Neural cell (in vitro differentiated cells): Measurements from ENCODE around the gene RPP30. TPM values are rescaled to one million over a fixed set of nuclear protein-coding genes. Genes with fewer than 3 reads are reported as not detected.
"Not testable (repeated sequence)": the region's sequence is repeated elsewhere in the genome, so short reads cannot be mapped to it uniquely, and the experiment has no call there.

ENCODE experiments used
- H2AFZ ChIP-seq: fragments of 200-600, 300-800 bp; sonication (generic), shearing (Covaris generic); 2 replicates; pipeline ENCODE4 v1.6.0; 2014; ENCODE audit warnings: low read depth, mild to moderate bottlenecking, antibody characterized with exemption, low read length, moderate library complexity
- H3F3A ChIP-seq: fragments of 200-600 bp; shearing (Covaris generic); 2 replicates; pipeline ENCODE4 v1.6.1; 2016; ENCODE audit warnings: mild to moderate bottlenecking, moderate library complexity, mixed read lengths, antibody characterized with exemption, low read length; ENCODE audit not compliant: insufficient read depth, poor library complexity, severe bottlenecking
- H3K27ac ChIP-seq: fragments of 200-600, 300-800 bp; sonication (generic), shearing (Covaris generic); 2 replicates; pipeline ENCODE4 v1.5.1; 2014; ENCODE audit warnings: mild to moderate bottlenecking, low read length, moderate library complexity
- H3K27me3 ChIP-seq: fragments of 300-800, 200-600 bp; sonication (generic), shearing (Covaris generic); 2 replicates; pipeline ENCODE4 v1.6.0; 2014; ENCODE audit warnings: mild to moderate bottlenecking, low read depth, low read length, moderate library complexity; ENCODE audit not compliant: insufficient read depth
- H3K36me3 ChIP-seq: fragments of 300-800, 200-600 bp; sonication (generic), shearing (Covaris generic); 2 replicates; pipeline ENCODE4 v1.5.1; 2014; ENCODE audit warnings: mild to moderate bottlenecking, antibody characterized with exemption, low read length, moderate library complexity; ENCODE audit not compliant: insufficient read depth
- H3K4me2 ChIP-seq: fragments of 300-800, 200-600 bp; sonication (generic), shearing (Covaris generic); 2 replicates; pipeline ENCODE4 v1.6.0; 2014; ENCODE audit warnings: mild to moderate bottlenecking, low read length
- H3K4me3 ChIP-seq: fragments of 300-800, 200-600 bp; sonication (generic), shearing (Covaris generic); 2 replicates; pipeline ENCODE4 v1.5.1; 2014; ENCODE audit warnings: mild to moderate bottlenecking, low read length, moderate library complexity
- H3K79me2 ChIP-seq: fragments of 200-600 bp; shearing (Covaris generic); replicated peaks from 2 replicates; pipeline ENCODE4 v1.6.0; 2014; ENCODE audit warnings: mild to moderate bottlenecking, low read length, moderate library complexity; ENCODE audit not compliant: insufficient read depth
- H3K9ac ChIP-seq: fragments of 300-800, 200-600 bp; sonication (generic), shearing (Covaris generic); 2 replicates; pipeline ENCODE4 v1.6.1; 2016; ENCODE audit warnings: mild to moderate bottlenecking, low read length, mixed read lengths
- H3K9me2 ChIP-seq: fragments of 200-600 bp; shearing (Covaris generic); 2 replicates; pipeline ENCODE4 v1.6.1; 2016; ENCODE audit warnings: mild to moderate bottlenecking, low read length, mixed read lengths; ENCODE audit not compliant: insufficient read depth
- H3K9me3 ChIP-seq: fragments of 200-600, 300-800 bp; sonication (generic), shearing (Covaris generic); 2 replicates; pipeline ENCODE4 v1.6.1; 2016; ENCODE audit warnings: mild to moderate bottlenecking, mixed run types, low read length, moderate library complexity, mixed read lengths
- H4K20me1 ChIP-seq: fragments of 200-600 bp; shearing (Covaris generic); 2 replicates; pipeline ENCODE4 v1.6.1; 2016; ENCODE audit warnings: mild to moderate bottlenecking, mixed run types; ENCODE audit not compliant: insufficient read depth
- CTCF ChIP-seq: fragments of 450-650 bp; IDR thresholded peaks from 2 replicates; pipeline ENCODE4 v1.5.1; 2014; ENCODE audit warnings: antibody characterized with exemption, mild to moderate bottlenecking, moderate library complexity; ENCODE audit not compliant: poor library complexity, severe bottlenecking
- EP300 ChIP-seq: fragments of 450-650 bp; conservative IDR thresholded peaks from 2 replicates; pipeline ENCODE4 v1.6.1; 2014; ENCODE audit warnings: antibody characterized with exemption, mild to moderate bottlenecking, moderate library complexity; ENCODE audit not compliant: poor library complexity, severe bottlenecking
- EZH2 ChIP-seq: fragments of 200-600, 300-800 bp; shearing (Covaris generic), sonication (generic); IDR thresholded peaks from 2 replicates; pipeline ENCODE4 v1.6.1; 2014; ENCODE audit warnings: antibody characterized with exemption, low read length, borderline replicate concordance, mild to moderate bottlenecking; ENCODE audit not compliant: insufficient read depth, poor library complexity, severe bottlenecking
- MXI1 ChIP-seq: fragments of 450-650 bp; conservative IDR thresholded peaks from 2 replicates; pipeline ENCODE4 v1.6.1; 2014; ENCODE audit warnings: antibody characterized with exemption, mild to moderate bottlenecking; ENCODE audit not compliant: poor library complexity, severe bottlenecking
- POLR2AphosphoS5 ChIP-seq: IDR thresholded peaks from 2 replicates; pipeline ENCODE4 v1.6.1; 2012
- RAD21 ChIP-seq: fragments of 450-650 bp; conservative IDR thresholded peaks from 2 replicates; pipeline ENCODE4 v1.6.1; 2014; ENCODE audit warnings: antibody characterized with exemption, mild to moderate bottlenecking, moderate library complexity
- REST ChIP-seq: IDR thresholded peaks from 2 replicates; pipeline ENCODE4 v1.6.1; 2012; ENCODE audit warnings: borderline replicate concordance
- SMC3 ChIP-seq: fragments of 450-650 bp; conservative IDR thresholded peaks from 2 replicates; pipeline ENCODE4 v1.6.1; 2014; ENCODE audit warnings: antibody characterized with exemption, mild to moderate bottlenecking, moderate library complexity; ENCODE audit not compliant: poor library complexity
- TAF1 ChIP-seq: IDR thresholded peaks from 2 replicates; pipeline ENCODE4 v1.6.1; 2012; ENCODE audit warnings: low read depth
- polyA plus RNA-seq: library from polyadenylated mRNA; depleted of rRNA; stranded (reverse); fragments of >200 nt; gene quantifications from 2 replicates; pipeline ENCODE4 v1.2.3, GENCODE V29; 2014

Gene RPP30
- polyA plus RNA-seq, 1 donor from 2014 or later, result 86.5 TPM

GRCh38 chr10:90893190-90893589 is 21.4 kb downstream of the RPP30 start:
- H3K9me3 ChIP-seq, result no peaks in the 10 kb centered on the region
- no peak overlapping the region for H3K9ac ChIP-seq
- peaks cover 24% of the 10 kb centered on the region for H3K36me3 ChIP-seq
- no peak overlapping the region for H3K4me2 ChIP-seq
- no peak overlapping the region for H3K27ac ChIP-seq
- H3K79me2 ChIP-seq, result no peaks in the 10 kb centered on the region
- no peaks in the 10 kb centered on the region for H3K9me2 ChIP-seq
- TF ChIP-seq MXI1, result no peak
- no peak for TF ChIP-seq TAF1
- TF ChIP-seq POLR2AphosphoS5, result no peak
- no peak for TF ChIP-seq CTCF
- TF ChIP-seq EP300, result no peak
- TF ChIP-seq EZH2, result no peak
- TF ChIP-seq REST, result no peak
- no peak for TF ChIP-seq SMC3
- TF ChIP-seq RAD21, result no peak
- no peak overlapping the region for H2AFZ ChIP-seq
- no peaks in the 10 kb centered on the region for H3F3A ChIP-seq
- H3K27me3 ChIP-seq, result no peaks in the 10 kb centered on the region
- H3K4me3 ChIP-seq, result no peak overlapping the region
- H4K20me1 ChIP-seq, result no peaks in the 10 kb centered on the region

- H3K4me2 ChIP-seq, H3K9me2 ChIP-seq, H3K27ac ChIP-seq, H3K27me3 ChIP-seq, H2AFZ ChIP-seq, H3F3A ChIP-seq, H3K4me3 ChIP-seq, H4K20me1 ChIP-seq, H3K9ac ChIP-seq, H3K79me2 ChIP-seq, H3K9me3 ChIP-seq: not testable (repeated sequence)
- H3K36me3 ChIP-seq, result peaks cover 18% of the 10 kb centered on the region
Measured at GRCh38 chr10:90896916-90897315, 25.1 kb downstream of the RPP30 start.

GRCh38 chr10:90905925-90906324 is 34.2 kb downstream of the RPP30 start:
- Histone ChIP-seq H3K4me2 (no peak overlapping the region), H4K20me1 (no peaks in the 10 kb centered on the region), H3K9ac (no peak overlapping the region), H3K36me3 (no peaks in the 10 kb centered on the region), H2AFZ (no peak overlapping the region), H3K9me2 (no peaks in the 10 kb centered on the region), H3F3A (no peaks in the 10 kb centered on the region), H3K9me3 (no peaks in the 10 kb centered on the region), H3K4me3 (no peak overlapping the region), H3K27me3 (no peaks in the 10 kb centered on the region), H3K79me2 (no peaks in the 10 kb centered on the region), H3K27ac (no peak overlapping the region)
- no peak for TF ChIP-seq SMC3
- no peak for TF ChIP-seq MXI1
- TF ChIP-seq EP300, result no peak
- no peak for TF ChIP-seq RAD21
- no peak for TF ChIP-seq TAF1
- no peak for TF ChIP-seq REST
- TF ChIP-seq EZH2, result no peak
- no peak for TF ChIP-seq POLR2AphosphoS5
- no peak for TF ChIP-seq CTCF
